GM18508 (cell line): ENCODE data around the gene IRAK1.

Experiments used
- ATAC-seq: cut with Tn5 transposase; IDR thresholded peaks from one replicate; pipeline ENCODE4 v1.9.1; 2021; ENCODE audit warnings: moderate number of reproducible peaks; ENCODE audit not compliant: insufficient read depth, unreplicated experiment

The IRAK1 gene

GRCh38 chrX:154043003-154043763 is 23.5 kb upstream of the IRAK1 start:
- no peak for ATAC-seq

GRCh38 chrX:154040863-154041262 is 21.2 kb upstream of the IRAK1 start:
- ATAC-seq, result no peak

- no peak for ATAC-seq
Measured at GRCh38 chrX:154040307-154040756, 20.6 kb upstream of the IRAK1 start.

- no peak for ATAC-seq
Measured at GRCh38 chrX:154039577-154039976, 19.9 kb upstream of the IRAK1 start.

- ATAC-seq, result no peak
Measured at GRCh38 chrX:154038656-154039055, 19.0 kb upstream of the IRAK1 start.

GRCh38 chrX:154037754-154038153 is 18.1 kb upstream of the IRAK1 start:
- ATAC-seq, result no peak

- ATAC-seq, result no peak
Measured at GRCh38 chrX:154036513-154036912, 16.8 kb upstream of the IRAK1 start.

GRCh38 chrX:154033848-154034247 is 14.1 kb upstream of the IRAK1 start:
- no peak for ATAC-seq

- ATAC-seq, result no peak
Measured at GRCh38 chrX:154032653-154033052, 13.0 kb upstream of the IRAK1 start.

GRCh38 chrX:154032160-154032559 is 12.5 kb upstream of the IRAK1 start:
- ATAC-seq, result no peak

- ATAC-seq, result no peak
Measured at GRCh38 chrX:154030715-154031305, 11.1 kb upstream of the IRAK1 start.

GRCh38 chrX:154030266-154030665 is 10.6 kb upstream of the IRAK1 start:
- ATAC-seq, result no peak

- ATAC-seq, result no peak
Measured at GRCh38 chrX:154029439-154029838, 9.7 kb upstream of the IRAK1 start.

- ATAC-seq, result no peak
Measured at GRCh38 chrX:154028502-154029184, 8.9 kb upstream of the IRAK1 start.

GRCh38 chrX:154027986-154028385 is 8.3 kb upstream of the IRAK1 start:
- ATAC-seq, result no peak

- no peak for ATAC-seq
Measured at GRCh38 chrX:154027022-154027402, 7.3 kb upstream of the IRAK1 start.

GRCh38 chrX:154026136-154027021 is 6.7 kb upstream of the IRAK1 start:
- no peak for ATAC-seq

GRCh38 chrX:154025230-154025629 is 5.5 kb upstream of the IRAK1 start:
- no peak for ATAC-seq

- no peak for ATAC-seq
Measured at GRCh38 chrX:154024271-154024670, 4.6 kb upstream of the IRAK1 start.

GRCh38 chrX:154023276-154024000 is 3.7 kb upstream of the IRAK1 start:
- no peak for ATAC-seq
